H1 (cell line): Measurements from ENCODE around the gene YARS1. TPM values are rescaled to one million over a fixed set of nuclear protein-coding genes. Genes with fewer than 3 reads are reported as not detected.

ENCODE experiments used
- polyA plus RNA-seq, 7 experiments: library from polyadenylated mRNA; depleted of rRNA in 3 of 7; stranded (reverse) in 5 of 7; unstranded in 2 of 7; fragments of >200 nt in 5 of 7; fragments of 200-250 nt in 2 of 7; gene quantifications; 1 replicate in 5 of 7; 2 replicates in 1 of 7; 4 replicates in 1 of 7; pipeline versions ENCODE4 v1.2.1 to v1.2.3, GENCODE V29; 2011 to 2013; ENCODE audit warnings: missing spikeins in 2 of 7, mixed read lengths in 2 of 7
- total RNA-seq: library from RNA; stranded (reverse); fragmentation: NEBNext Ultra II Directional; extraction: Animal tissue kit (Norgen Biotek cat#: 25700); gene quantifications from 2 replicates; pipeline ENCODE4 v1.2.1, GENCODE V29; 2021
- TF ChIP-seq, protein P1 (sequence below): fragments of 300-600 bp; sonication (generic); IDR thresholded peaks from 2 replicates; pipeline ENCODE4 v1.7.1; 2012; ENCODE audit warnings: low read length, moderate library complexity, mild to moderate bottlenecking, inconsistent platforms; ENCODE audit not compliant: insufficient replicate concordance
- TF ChIP-seq, protein P2 (sequence below), 3 experiments: IDR thresholded peaks; 1 replicate in 2 of 3; 2 replicates in 1 of 3; pipeline versions ENCODE4 v1.5.1 to v1.6.1; 2011; ENCODE audit warnings: low read length in 3 of 3, mild to moderate bottlenecking in 3 of 3, inconsistent platforms in 2 of 3, low read depth in 1 of 3, moderate library complexity in 1 of 3; ENCODE audit not compliant: insufficient read depth in 1 of 3; ENCODE audit errors: control extremely low read depth in 1 of 3

YARS1 gene
- total and polyA plus RNA-seq, 2 of the 8 experiments (the other 6 are each of a cell fraction or from before 2014, with no cell fraction given): 47.1 to 226 TPM

DNA sequence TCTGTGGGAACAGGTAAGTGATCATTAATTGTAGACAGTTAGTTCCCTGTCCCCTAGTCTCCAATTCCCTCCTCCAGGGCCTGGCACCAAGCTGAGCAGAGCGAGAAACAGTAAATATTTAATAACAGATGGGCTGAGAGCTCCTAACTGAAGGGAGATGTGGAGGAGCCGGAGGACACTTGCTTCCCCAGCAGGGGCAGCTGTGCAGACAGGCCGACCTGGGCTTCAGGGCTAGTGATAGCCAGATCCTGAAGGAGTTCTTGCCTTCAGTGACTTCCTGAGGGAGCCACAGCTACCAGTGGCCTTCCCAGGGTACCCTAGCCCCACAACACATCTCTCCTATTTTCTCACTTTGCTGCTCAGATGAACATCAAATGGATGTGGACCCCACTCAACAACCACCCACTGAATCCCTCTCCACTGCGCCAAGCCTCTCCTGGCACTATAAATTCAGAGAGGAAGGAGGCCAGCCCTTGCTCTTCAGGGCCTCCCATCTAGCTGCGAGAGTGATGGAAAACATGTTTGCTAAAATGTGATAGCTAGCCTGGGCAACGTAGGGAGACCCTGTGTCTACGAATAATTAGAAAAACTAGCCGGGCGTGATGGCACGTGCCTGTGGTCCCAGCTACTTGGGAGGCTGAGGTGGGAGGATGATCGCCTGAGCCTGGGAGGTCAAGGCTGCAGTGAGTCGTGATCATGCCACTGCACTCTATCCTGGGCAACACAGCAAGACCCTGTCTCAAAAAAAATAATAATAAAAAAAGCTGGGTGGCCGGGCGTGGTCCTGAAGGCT lies 87.7 kb downstream of the YARS1 start (continued):
- TF ChIP-seq, protein P1, sequence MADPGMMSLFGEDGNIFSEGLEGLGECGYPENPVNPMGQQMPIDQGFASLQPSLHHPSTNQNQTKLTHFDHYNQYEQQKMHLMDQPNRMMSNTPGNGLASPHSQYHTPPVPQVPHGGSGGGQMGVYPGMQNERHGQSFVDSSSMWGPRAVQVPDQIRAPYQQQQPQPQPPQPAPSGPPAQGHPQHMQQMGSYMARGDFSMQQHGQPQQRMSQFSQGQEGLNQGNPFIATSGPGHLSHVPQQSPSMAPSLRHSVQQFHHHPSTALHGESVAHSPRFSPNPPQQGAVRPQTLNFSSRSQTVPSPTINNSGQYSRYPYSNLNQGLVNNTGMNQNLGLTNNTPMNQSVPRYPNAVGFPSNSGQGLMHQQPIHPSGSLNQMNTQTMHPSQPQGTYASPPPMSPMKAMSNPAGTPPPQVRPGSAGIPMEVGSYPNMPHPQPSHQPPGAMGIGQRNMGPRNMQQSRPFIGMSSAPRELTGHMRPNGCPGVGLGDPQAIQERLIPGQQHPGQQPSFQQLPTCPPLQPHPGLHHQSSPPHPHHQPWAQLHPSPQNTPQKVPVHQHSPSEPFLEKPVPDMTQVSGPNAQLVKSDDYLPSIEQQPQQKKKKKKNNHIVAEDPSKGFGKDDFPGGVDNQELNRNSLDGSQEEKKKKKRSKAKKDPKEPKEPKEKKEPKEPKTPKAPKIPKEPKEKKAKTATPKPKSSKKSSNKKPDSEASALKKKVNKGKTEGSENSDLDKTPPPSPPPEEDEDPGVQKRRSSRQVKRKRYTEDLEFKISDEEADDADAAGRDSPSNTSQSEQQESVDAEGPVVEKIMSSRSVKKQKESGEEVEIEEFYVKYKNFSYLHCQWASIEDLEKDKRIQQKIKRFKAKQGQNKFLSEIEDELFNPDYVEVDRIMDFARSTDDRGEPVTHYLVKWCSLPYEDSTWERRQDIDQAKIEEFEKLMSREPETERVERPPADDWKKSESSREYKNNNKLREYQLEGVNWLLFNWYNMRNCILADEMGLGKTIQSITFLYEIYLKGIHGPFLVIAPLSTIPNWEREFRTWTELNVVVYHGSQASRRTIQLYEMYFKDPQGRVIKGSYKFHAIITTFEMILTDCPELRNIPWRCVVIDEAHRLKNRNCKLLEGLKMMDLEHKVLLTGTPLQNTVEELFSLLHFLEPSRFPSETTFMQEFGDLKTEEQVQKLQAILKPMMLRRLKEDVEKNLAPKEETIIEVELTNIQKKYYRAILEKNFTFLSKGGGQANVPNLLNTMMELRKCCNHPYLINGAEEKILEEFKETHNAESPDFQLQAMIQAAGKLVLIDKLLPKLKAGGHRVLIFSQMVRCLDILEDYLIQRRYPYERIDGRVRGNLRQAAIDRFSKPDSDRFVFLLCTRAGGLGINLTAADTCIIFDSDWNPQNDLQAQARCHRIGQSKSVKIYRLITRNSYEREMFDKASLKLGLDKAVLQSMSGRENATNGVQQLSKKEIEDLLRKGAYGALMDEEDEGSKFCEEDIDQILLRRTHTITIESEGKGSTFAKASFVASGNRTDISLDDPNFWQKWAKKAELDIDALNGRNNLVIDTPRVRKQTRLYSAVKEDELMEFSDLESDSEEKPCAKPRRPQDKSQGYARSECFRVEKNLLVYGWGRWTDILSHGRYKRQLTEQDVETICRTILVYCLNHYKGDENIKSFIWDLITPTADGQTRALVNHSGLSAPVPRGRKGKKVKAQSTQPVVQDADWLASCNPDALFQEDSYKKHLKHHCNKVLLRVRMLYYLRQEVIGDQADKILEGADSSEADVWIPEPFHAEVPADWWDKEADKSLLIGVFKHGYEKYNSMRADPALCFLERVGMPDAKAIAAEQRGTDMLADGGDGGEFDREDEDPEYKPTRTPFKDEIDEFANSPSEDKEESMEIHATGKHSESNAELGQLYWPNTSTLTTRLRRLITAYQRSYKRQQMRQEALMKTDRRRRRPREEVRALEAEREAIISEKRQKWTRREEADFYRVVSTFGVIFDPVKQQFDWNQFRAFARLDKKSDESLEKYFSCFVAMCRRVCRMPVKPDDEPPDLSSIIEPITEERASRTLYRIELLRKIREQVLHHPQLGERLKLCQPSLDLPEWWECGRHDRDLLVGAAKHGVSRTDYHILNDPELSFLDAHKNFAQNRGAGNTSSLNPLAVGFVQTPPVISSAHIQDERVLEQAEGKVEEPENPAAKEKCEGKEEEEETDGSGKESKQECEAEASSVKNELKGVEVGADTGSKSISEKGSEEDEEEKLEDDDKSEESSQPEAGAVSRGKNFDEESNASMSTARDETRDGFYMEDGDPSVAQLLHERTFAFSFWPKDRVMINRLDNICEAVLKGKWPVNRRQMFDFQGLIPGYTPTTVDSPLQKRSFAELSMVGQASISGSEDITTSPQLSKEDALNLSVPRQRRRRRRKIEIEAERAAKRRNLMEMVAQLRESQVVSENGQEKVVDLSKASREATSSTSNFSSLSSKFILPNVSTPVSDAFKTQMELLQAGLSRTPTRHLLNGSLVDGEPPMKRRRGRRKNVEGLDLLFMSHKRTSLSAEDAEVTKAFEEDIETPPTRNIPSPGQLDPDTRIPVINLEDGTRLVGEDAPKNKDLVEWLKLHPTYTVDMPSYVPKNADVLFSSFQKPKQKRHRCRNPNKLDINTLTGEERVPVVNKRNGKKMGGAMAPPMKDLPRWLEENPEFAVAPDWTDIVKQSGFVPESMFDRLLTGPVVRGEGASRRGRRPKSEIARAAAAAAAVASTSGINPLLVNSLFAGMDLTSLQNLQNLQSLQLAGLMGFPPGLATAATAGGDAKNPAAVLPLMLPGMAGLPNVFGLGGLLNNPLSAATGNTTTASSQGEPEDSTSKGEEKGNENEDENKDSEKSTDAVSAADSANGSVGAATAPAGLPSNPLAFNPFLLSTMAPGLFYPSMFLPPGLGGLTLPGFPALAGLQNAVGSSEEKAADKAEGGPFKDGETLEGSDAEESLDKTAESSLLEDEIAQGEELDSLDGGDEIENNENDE: no peak
- TF ChIP-seq, protein P2, sequence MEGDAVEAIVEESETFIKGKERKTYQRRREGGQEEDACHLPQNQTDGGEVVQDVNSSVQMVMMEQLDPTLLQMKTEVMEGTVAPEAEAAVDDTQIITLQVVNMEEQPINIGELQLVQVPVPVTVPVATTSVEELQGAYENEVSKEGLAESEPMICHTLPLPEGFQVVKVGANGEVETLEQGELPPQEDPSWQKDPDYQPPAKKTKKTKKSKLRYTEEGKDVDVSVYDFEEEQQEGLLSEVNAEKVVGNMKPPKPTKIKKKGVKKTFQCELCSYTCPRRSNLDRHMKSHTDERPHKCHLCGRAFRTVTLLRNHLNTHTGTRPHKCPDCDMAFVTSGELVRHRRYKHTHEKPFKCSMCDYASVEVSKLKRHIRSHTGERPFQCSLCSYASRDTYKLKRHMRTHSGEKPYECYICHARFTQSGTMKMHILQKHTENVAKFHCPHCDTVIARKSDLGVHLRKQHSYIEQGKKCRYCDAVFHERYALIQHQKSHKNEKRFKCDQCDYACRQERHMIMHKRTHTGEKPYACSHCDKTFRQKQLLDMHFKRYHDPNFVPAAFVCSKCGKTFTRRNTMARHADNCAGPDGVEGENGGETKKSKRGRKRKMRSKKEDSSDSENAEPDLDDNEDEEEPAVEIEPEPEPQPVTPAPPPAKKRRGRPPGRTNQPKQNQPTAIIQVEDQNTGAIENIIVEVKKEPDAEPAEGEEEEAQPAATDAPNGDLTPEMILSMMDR (IDR thresholded peaks at IDR 0.05; ENCODE audit: control extremely low read depth in 1 of 3, insufficient read depth in 1 of 3, low read depth in 1 of 3, low read length in 3 of 3): peak in 1 of 3 experiments; percentile 19; a peak in 1 of 4 replicates
